ENCODE measurements around the gene RAB31.

DNA sequence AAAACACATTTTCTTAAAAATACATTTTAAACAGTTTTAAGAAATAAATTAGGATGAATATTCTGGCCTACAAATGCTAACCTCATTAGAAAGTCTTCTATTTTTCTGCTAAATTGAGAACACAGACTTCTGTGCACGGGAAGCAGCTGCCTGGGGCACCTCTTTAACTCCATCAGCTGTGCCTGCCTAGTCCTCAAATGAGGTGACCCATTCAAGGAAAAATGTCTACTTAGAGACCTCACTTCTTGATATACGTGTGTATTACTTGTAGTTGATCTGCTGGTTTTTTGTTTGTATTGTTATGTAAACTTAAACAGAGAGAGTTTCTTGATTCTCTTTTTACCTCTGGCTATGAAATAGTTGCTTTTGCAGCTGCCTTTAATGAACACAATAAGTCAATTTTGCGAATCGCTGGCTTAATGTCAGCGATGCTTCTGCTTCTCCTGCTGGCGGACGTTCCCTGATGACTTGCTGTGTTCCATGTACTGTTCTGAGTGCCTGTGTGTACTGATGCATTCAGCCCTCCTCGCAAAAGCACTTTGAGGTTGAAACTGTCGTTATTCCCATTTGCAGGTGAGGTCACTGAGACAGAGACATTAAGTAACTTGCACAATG lies 88.9 kb downstream of the RAB31 start:
- TF ChIP-seq CTCF (IDR thresholded peaks at IDR 0.05) (no peak), POLR2A (IDR thresholded peaks at IDR 0.05) (no peak)

Measured in tibial nerve (tissue), 3 donors.